PC-9 (cell line): ENCODE measurements around the gene DOCK2. TPM values are rescaled to one million over a fixed set of nuclear protein-coding genes. Genes with fewer than 3 reads are reported as not detected.

Experiments used
- BruUV-seq: library from RNA; stranded (reverse); fragments of 400-500 nt; replicated peaks from 2 replicates; lab custom pipeline; 2021; lab: Mats Ljungman, UMichigan
- CTCF ChIA-PET: fragments of 300-600 bp; sonication (Branson Sonifier 250); formaldehyde crosslinking; loops from one replicate; lab custom pipeline; 2022; ENCODE audit warnings: antibody characterized with exemption; lab: Charles Lee
- POLR2A ChIA-PET: fragments of 300-600 bp; sonication (Branson Sonifier 250); formaldehyde crosslinking; loops from one replicate; lab custom pipeline; 2022; ENCODE audit warnings: antibody characterized with exemption; ENCODE audit not compliant: unreplicated experiment; lab: Charles Lee
- DNase-seq, 2 experiments: peaks; one replicate each; pipeline versions ENCODE4 v3.0.0 to v3.0.0-alpha.2; 2015 to 2022; ENCODE audit warnings: mixed read lengths in 1 of 2
- H2AFZ ChIP-seq: fragments of 200-600 bp; sonication (generic); 2 replicates; pipeline ENCODE4 v1.8.1; 2017; ENCODE audit warnings: antibody characterized with exemption
- H3F3A ChIP-seq: fragments of 200-600 bp; sonication (generic); 2 replicates; pipeline ENCODE4 v1.8.1; 2017; ENCODE audit warnings: antibody characterized with exemption, mild to moderate bottlenecking, low read depth; ENCODE audit not compliant: insufficient read depth
- H3K27ac ChIP-seq: fragments of 200-600 bp; sonication (generic); 2 replicates; pipeline ENCODE4 v1.6.1; 2016; ENCODE audit warnings: mixed run types
- H3K27me3 ChIP-seq: fragments of 200-600 bp; sonication (generic); 2 replicates; pipeline ENCODE4 v1.6.1; 2016; ENCODE audit warnings: low read depth, mixed run types; ENCODE audit not compliant: insufficient read depth
- H3K36me3 ChIP-seq: fragments of 200-600 bp; sonication (generic); 2 replicates; pipeline ENCODE4 v1.6.1; 2016; ENCODE audit warnings: low read depth, mixed run types
- H3K4me1 ChIP-seq: fragments of 200-600 bp; sonication (generic); replicated peaks from 2 replicates; pipeline ENCODE4 v1.6.1; 2016; ENCODE audit warnings: mixed run types; ENCODE audit not compliant: insufficient read depth
- H3K4me2 ChIP-seq: fragments of 200-600 bp; sonication (generic); 2 replicates; pipeline ENCODE4 v1.6.1; 2017; ENCODE audit warnings: mixed run types
- H3K4me3 ChIP-seq: fragments of 200-600 bp; sonication (generic); 2 replicates; pipeline ENCODE4 v1.6.1; 2016; ENCODE audit warnings: mixed run types
- H3K79me2 ChIP-seq: fragments of 200-600 bp; sonication (generic); 2 replicates; pipeline ENCODE4 v1.6.1; 2017; ENCODE audit warnings: low read depth, mixed run types
- H3K9me2 ChIP-seq: fragments of 200-600 bp; sonication (generic); 2 replicates; pipeline ENCODE4 v1.8.1; 2017; ENCODE audit warnings: mild to moderate bottlenecking; ENCODE audit not compliant: insufficient read depth
- H3K9me3 ChIP-seq: fragments of 200-600 bp; sonication (generic); 2 replicates; pipeline ENCODE4 v1.8.1; 2016; ENCODE audit warnings: low read depth; ENCODE audit not compliant: insufficient read depth
- H4K20me1 ChIP-seq: fragments of 200-600 bp; sonication (generic); 2 replicates; pipeline ENCODE4 v1.8.1; 2017; ENCODE audit not compliant: insufficient read depth
- EZH2 ChIP-seq: fragments of 200-600 bp; sonication (generic); IDR thresholded peaks from 2 replicates; pipeline ENCODE4 v1.8.0; 2017; ENCODE audit warnings: antibody characterized with exemption, low read depth
- intact Hi-C: fragments of 100-400 bp; cut with micrococcal nuclease; formaldehyde crosslinking; loops from one replicate; pipeline ENCODE4 v1.10.0; 2022; ENCODE audit not compliant: unreplicated experiment
- total RNA-seq: library from RNA; stranded (reverse); gene quantifications from 2 replicates; pipeline ENCODE4 v1.2.3, GENCODE V29; 2021
- TF ChIP-seq, protein P1 (sequence below): fragments of 200-600 bp; sonication (generic); conservative IDR thresholded peaks from 2 replicates; pipeline ENCODE4 v1.6.1; 2017; ENCODE audit warnings: mixed run types, antibody characterized with exemption, mild to moderate bottlenecking, moderate library complexity

DOCK2 gene
- total RNA-seq, 1 experiment from 2014 or later: 0.41 TPM

DNA sequence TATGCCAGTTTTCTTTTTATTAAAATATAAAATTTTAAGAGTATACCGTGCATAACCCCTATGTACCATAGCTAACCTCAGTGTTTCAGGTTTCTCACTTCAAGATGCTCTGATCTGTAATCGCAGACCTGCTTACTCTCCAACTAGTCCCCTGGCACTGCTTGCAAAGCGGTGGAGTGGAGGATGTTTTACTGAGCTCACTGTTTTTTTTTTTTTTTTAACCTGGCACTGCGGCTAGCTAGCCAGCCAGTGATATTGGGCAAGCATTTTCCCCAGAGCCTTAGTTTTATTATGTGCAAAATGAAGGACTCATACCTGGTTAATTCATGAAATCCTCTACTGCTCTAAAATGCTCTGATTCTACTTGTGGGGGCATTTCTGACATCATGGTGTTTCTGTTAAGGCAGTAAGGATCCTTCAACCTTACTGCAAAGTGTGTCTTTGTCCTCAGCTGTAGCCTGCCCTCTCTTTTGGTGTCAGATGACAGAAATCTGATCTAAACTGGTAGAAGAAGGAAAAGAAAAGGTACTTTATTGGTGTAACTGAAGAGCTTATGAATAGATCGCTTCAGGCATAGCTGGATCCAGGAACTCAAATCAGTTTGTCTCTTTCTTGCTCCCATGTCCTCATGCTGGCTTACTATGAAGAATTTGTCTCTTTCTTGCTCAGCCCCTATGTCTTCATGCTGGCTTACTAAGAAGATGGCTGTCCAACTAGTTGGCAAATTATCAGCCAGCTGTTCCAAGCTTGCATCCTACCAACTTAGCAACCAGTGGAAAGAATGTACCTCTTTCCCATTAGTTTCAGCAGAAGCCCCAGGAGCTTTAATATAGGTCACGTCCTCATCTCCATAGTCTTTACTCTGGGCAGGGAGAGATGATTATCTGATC lies 59.8 kb downstream of the DOCK2 start:
- DNase-seq: no peak
- peak overlapping the region; percentile 50 for H3K4me2 ChIP-seq
- no peaks in the 10 kb centered on the region for H4K20me1 ChIP-seq
- TF ChIP-seq, protein P1, sequence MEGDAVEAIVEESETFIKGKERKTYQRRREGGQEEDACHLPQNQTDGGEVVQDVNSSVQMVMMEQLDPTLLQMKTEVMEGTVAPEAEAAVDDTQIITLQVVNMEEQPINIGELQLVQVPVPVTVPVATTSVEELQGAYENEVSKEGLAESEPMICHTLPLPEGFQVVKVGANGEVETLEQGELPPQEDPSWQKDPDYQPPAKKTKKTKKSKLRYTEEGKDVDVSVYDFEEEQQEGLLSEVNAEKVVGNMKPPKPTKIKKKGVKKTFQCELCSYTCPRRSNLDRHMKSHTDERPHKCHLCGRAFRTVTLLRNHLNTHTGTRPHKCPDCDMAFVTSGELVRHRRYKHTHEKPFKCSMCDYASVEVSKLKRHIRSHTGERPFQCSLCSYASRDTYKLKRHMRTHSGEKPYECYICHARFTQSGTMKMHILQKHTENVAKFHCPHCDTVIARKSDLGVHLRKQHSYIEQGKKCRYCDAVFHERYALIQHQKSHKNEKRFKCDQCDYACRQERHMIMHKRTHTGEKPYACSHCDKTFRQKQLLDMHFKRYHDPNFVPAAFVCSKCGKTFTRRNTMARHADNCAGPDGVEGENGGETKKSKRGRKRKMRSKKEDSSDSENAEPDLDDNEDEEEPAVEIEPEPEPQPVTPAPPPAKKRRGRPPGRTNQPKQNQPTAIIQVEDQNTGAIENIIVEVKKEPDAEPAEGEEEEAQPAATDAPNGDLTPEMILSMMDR: no peak
- TF ChIP-seq EZH2: no peak
- H2AFZ ChIP-seq: no peak overlapping the region
- H3K36me3 ChIP-seq: no peaks in the 10 kb centered on the region
- H3K4me1 ChIP-seq: peaks cover 32% of the 10 kb centered on the region
- H3K9me2 ChIP-seq: no peaks in the 10 kb centered on the region
- H3K27me3 ChIP-seq: no peaks in the 10 kb centered on the region
- H3F3A ChIP-seq: peaks cover 28% of the 10 kb centered on the region
- POLR2A ChIA-PET: interaction anchor here (0.8 kb wide), 1 partner anchor 455 kb away, joined by 11 read pairs; no protein-coding TSS in a partner anchor
- CTCF ChIA-PET: interaction anchor here (0.6 kb wide), 2 partner anchors 283 to 1143 kb away, joined by 3 read pairs; partner anchors contain the start of gene INSYN2B
- intact Hi-C loops: loop anchor here (10.0 kb wide), 1 partner anchor 718 kb away; no protein-coding TSS in a partner anchor
- no peak overlapping the region for H3K4me3 ChIP-seq
- no TSS peak for BruUV-seq
- H3K27ac ChIP-seq: peak overlapping the region; percentile 57
- no peaks in the 10 kb centered on the region for H3K9me3 ChIP-seq
- H3K79me2 ChIP-seq: no peaks in the 10 kb centered on the region

DNA sequence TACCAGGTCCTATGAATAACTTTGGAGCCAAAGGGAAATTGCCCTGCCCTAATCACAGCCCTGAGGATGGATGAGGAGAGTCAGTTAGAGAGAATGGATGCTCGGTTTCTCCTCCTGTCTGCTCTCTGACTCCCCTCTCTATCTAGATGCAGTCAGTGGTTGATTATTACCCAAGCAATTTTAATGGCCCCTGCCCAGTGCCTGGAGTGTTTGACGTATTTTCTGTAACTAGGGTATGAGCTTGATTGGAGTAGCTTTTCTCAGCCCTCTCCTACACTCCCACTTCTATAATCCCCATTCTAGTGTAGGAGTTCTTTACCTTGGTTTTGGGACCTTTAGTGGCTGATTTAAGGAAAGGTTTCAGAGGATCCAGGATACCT lies 60.4 kb downstream of the DOCK2 start:
- Histone ChIP-seq H3K4me2 (0 out of 2 replicates have a peak overlapping the region, but pooled peaks have one; percentile 50), H3K36me3 (no peaks in the 10 kb centered on the region), H3K9me3 (no peaks in the 10 kb centered on the region), H3K27me3 (no peaks in the 10 kb centered on the region), H3K9me2 (no peaks in the 10 kb centered on the region), H3K4me1 (peaks cover 32% of the 10 kb centered on the region), H3K79me2 (no peaks in the 10 kb centered on the region), H3F3A (peaks cover 28% of the 10 kb centered on the region), H3K27ac (no peak overlapping the region), H3K4me3 (no peak overlapping the region), H4K20me1 (no peaks in the 10 kb centered on the region), H2AFZ (no peak overlapping the region)
- intact Hi-C loops: loop anchor here (10.0 kb wide), 1 partner anchor 717 kb away; no protein-coding TSS in a partner anchor
- BruUV-seq: no TSS peak
- ChIA-PET POLR2A (no interaction called here), CTCF (interaction anchor here (0.6 kb wide), 1 partner anchor 283 kb away, joined by 3 read pairs; the partner anchor contains the start of gene INSYN2B)
- DNase-seq: no peak
- TF ChIP-seq EZH2: no peak
- TF ChIP-seq, protein P1: no peak

DNA sequence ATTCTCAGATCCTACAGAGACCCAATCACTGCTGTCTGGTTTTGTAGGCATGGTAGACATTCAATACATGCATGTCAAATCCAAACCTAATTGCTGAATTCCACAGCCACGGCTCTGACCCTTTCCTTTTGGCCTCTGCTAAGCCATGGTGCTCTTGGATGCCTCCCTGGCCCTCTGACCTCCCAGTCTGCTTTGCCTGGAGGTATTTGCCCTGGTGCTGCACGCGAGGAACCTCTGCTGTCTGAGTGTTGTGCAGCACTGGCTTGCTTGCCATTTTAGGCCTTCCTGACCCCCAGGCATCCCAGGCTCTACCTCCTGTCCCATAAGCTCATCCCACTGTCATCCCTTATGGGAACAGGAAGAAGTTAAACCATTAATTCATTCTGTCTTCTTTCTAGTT lies 60.9 kb downstream of the DOCK2 start:
- Histone ChIP-seq H3K4me1 (peaks cover 32% of the 10 kb centered on the region), H4K20me1 (no peaks in the 10 kb centered on the region), H3K4me3 (no peak overlapping the region), H3K4me2 (no peak overlapping the region), H3K36me3 (no peaks in the 10 kb centered on the region), H3K79me2 (no peaks in the 10 kb centered on the region), H3K27me3 (no peaks in the 10 kb centered on the region), H3K9me2 (no peaks in the 10 kb centered on the region), H3F3A (peaks cover 28% of the 10 kb centered on the region), H3K9me3 (no peaks in the 10 kb centered on the region), H3K27ac (no peak overlapping the region), H2AFZ (no peak overlapping the region)
- no peak for DNase-seq
- intact Hi-C loops: loop anchor here (10.0 kb wide), 1 partner anchor 717 kb away; no protein-coding TSS in a partner anchor
- ChIA-PET POLR2A (no interaction called here), CTCF (no interaction called here)
- no TSS peak for BruUV-seq
- TF ChIP-seq, protein P1: no peak
- TF ChIP-seq EZH2: no peak
